Measurements from ENCODE around the gene DSC2.

Gene DSC2

GRCh38 chr18:31098878-31099277 lies 3.3 kb downstream of the DSC2 start:
- no peak for DNase-seq (ENCODE audit: low spot score)

- DNase-seq (ENCODE audit: low spot score) = no peak
These were observed 4.6 kb downstream of the DSC2 start for GRCh38 chr18:31097666-31098065.

GRCh38 chr18:31093880-31094279 lies 8.3 kb downstream of the DSC2 start:
- DNase-seq (ENCODE audit: low spot score) = no peak

- no peak for DNase-seq (ENCODE audit: low spot score)
These were observed 8.9 kb downstream of the DSC2 start for GRCh38 chr18:31093294-31093693.

- no peak for DNase-seq (ENCODE audit: low spot score)
These were observed 10.9 kb downstream of the DSC2 start for GRCh38 chr18:31091350-31091749.

- DNase-seq (ENCODE audit: low spot score) = no peak
These were observed 13.7 kb downstream of the DSC2 start for GRCh38 chr18:31088532-31088931.

GRCh38 chr18:31079973-31080372 lies 22.2 kb downstream of the DSC2 start:
- no peak for DNase-seq (ENCODE audit: low spot score)

- DNase-seq (ENCODE audit: low spot score) = no peak
These were observed 24.3 kb downstream of the DSC2 start for GRCh38 chr18:31077878-31078277.

- DNase-seq (ENCODE audit: low spot score) = no peak
These were observed 30.0 kb downstream of the DSC2 start for GRCh38 chr18:31072175-31072574.

- no peak for DNase-seq (ENCODE audit: low spot score)
These were observed 32.0 kb downstream of the DSC2 start for GRCh38 chr18:31070206-31070605.

- DNase-seq (ENCODE audit: low spot score) = no peak
These were observed 36.0 kb downstream of the DSC2 start for GRCh38 chr18:31066266-31066665.

- DNase-seq (ENCODE audit: low spot score) = no peak
These were observed 37.0 kb downstream of the DSC2 start for GRCh38 chr18:31065036-31065773.

- no peak for DNase-seq (ENCODE audit: low spot score)
These were observed 38.1 kb downstream of the DSC2 start for GRCh38 chr18:31064130-31064529.

- no peak for DNase-seq (ENCODE audit: low spot score)
These were observed 40.3 kb downstream of the DSC2 start for GRCh38 chr18:31061945-31062344.

GRCh38 chr18:31058897-31059296 lies 43.3 kb downstream of the DSC2 start:
- DNase-seq (ENCODE audit: low spot score) = no peak

- no peak for DNase-seq (ENCODE audit: low spot score)
These were observed 44.3 kb downstream of the DSC2 start for GRCh38 chr18:31057917-31058316.

GRCh38 chr18:31057051-31057450 lies 45.2 kb downstream of the DSC2 start:
- DNase-seq (ENCODE audit: low spot score) = no peak

GRCh38 chr18:31056296-31056695 lies 45.9 kb downstream of the DSC2 start:
- no peak for DNase-seq (ENCODE audit: low spot score)

GRCh38 chr18:31050635-31051034 lies 51.6 kb downstream of the DSC2 start:
- DNase-seq (ENCODE audit: low spot score) = no peak

- no peak for DNase-seq (ENCODE audit: low spot score)
These were observed 53.0 kb downstream of the DSC2 start for GRCh38 chr18:31049189-31049588.

- no peak for DNase-seq (ENCODE audit: low spot score)
These were observed 54.0 kb downstream of the DSC2 start for GRCh38 chr18:31048216-31048615.

GRCh38 chr18:31046916-31047315 lies 55.3 kb downstream of the DSC2 start:
- DNase-seq (ENCODE audit: low spot score) = no peak

GRCh38 chr18:31045599-31045998 lies 56.6 kb downstream of the DSC2 start:
- no peak for DNase-seq (ENCODE audit: low spot score)

GRCh38 chr18:31044926-31045325 lies 57.3 kb downstream of the DSC2 start:
- no peak for DNase-seq (ENCODE audit: low spot score)

All from activated CD4-positive, alpha-beta T cell treated with anti-CD3 and anti-CD28 coated beads, Interleukin-2, Interleukin-4, amounts not matched to agents 100 ng/mL and 50 ng/mL, durations not matched to agents 16 hours and 8 hours (primary cell).